GM18507 (cell line): ENCODE data around the gene CDON.

Experiments used
- DNase-seq: peaks from one replicate; pipeline ENCODE4 v3.0.0; 2011; ENCODE audit warnings: low read depth; ENCODE audit not compliant: insufficient read length; ENCODE audit errors: extremely low spot score
- FAIRE-seq: peaks from 2 replicates; lab custom pipeline; 2011; peaks lifted over from hg19 to GRCh38; lab: Jason Lieb, UNC

CDON gene

DNA sequence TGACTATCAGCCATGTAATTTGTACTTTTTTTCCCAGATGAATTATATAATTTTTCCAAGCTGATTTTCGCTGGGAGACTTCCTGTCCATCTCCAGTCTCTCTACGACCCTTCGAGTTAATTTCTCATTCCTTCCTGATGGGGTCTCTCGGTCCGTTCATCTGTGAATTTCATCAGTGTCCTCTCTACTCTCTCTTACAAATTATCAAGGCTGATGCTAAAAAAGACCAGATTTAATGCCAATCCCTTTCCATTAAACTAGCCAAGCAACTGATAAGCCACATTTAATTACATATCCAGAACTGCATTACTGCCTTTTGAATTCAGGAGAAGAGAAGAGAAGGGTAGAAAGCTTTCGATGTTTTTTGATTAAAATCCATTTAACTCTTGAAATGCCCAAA is 91.0 kb downstream of the CDON start:
- no peak for FAIRE-seq

DNA sequence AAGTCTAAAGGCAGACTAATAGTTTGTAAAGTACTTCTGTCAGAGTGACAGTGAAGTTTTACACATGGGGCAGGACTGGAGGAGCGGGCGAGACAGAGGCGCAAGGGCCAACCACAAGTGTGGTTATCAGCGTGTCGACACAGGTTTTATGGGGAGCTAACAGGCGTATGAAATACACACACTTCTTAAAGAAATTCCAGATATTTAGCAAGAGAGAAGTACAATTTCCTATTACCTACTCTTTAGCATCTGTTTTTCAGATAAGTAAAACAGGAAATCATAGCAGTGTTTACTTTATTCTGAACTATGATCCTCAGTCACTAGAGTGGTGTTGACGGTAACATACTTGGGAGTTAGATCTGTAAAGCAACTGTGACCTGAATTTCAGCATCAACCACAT is 94.3 kb downstream of the CDON start:
- FAIRE-seq, result no peak
- no peak for DNase-seq

More for the DNA sequence above, 91.0 kb downstream of the CDON start:
- DNase-seq, result no peak

DNA sequence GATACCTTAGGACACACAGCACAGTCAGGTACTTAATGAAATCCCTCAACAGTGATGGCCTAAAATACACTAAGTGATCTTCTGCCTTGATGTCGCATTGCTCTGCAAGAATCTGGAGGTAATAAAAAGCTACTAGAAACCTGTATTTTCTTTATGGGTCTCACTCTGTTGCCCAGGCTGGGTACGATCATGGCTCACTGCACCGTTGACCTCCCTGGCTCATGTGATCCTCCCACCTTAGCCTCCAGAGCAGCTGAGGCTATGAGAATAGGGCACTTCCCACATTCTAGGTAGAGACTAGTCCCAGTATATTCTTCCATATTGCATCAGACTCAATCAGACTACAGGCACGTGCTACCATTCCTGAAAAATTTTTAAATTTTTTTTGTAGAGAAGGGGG is 95.2 kb downstream of the CDON start:
- FAIRE-seq, result no peak
- no peak for DNase-seq

DNA sequence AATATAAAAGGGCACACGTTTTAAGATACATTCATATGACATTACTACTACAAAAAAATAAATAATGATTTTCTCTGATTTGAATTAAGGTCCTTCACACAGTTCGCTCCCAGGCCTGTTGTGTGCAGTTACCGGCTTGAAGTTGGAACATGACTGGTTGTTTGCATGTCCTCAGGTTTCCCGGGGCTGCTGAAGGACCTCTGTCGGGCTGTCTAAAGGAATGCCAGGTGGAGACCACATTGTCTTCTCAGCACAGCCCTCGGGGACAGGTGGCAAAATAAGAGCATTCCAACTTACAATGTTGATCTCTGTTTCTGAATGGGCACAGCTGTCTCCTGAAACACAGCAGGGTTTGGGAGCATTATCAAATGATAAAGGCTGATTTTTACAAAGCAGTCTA is 101.9 kb downstream of the CDON start:
- no peak for FAIRE-seq
- no peak for DNase-seq

DNA sequence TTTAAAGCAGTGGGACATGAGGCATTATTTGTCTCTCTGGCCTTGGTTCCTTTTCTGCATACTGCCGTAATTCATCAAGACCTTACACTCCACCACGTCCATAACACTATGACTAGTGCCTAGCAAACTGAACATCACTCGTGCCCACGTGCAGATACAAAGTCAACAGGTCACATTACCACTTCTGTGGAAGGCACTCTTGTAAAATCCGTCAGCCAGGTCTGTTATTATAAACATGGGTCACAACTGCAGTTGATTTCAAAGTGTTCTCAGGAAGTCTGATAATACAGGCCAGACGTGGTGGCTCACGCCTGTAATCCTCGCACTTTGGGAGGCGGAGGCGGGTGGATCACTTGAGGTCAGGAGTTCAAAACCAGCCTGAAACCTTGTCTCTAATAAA is 102.7 kb downstream of the CDON start:
- FAIRE-seq (no peak), DNase-seq (no peak)

DNA sequence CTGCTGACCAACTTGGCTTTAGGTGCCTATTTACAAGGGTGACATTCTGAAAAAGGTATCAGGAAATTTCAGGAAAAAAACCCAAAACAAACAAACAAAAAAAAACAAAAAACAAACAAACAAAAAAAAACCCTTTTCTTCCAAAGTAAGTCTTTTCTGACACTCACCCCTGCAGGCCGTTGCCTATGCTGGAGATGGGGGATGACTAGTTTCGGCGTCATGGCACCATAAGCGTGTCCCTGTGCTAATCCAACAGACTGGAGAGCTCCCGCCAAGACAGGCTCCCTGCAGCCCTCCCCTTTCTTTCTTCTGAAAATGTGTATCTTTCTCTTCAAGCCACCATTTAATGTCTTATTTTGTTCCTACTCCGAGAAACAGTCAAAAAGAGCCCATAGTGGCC is 103.2 kb downstream of the CDON start:
- FAIRE-seq (no peak), DNase-seq (no peak)

DNA sequence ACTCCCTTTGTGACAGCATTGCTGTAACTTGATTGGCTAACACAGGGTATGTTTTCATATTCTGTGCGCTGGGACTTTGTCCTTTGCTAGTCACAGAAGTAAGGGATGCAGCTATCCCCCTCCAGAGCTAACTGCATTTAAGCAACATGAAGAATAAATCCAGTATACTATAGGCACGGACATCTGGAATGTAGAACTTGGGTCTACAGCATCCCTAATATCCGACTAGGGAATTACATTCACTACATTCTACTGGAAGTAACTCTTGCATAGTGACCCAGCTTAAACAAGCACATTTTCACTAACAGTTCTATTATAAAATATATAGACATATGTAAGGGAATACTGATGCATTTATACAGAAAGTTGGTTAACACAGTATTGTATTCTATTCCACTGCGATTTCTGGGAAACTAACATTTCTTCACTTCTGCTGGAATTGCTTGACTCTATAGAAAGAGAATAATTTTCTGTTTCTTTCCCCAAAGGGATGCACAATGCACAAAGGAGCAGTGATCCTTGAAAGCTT is 103.7 kb downstream of the CDON start:
- DNase-seq, result no peak
- FAIRE-seq, result no peak

DNA sequence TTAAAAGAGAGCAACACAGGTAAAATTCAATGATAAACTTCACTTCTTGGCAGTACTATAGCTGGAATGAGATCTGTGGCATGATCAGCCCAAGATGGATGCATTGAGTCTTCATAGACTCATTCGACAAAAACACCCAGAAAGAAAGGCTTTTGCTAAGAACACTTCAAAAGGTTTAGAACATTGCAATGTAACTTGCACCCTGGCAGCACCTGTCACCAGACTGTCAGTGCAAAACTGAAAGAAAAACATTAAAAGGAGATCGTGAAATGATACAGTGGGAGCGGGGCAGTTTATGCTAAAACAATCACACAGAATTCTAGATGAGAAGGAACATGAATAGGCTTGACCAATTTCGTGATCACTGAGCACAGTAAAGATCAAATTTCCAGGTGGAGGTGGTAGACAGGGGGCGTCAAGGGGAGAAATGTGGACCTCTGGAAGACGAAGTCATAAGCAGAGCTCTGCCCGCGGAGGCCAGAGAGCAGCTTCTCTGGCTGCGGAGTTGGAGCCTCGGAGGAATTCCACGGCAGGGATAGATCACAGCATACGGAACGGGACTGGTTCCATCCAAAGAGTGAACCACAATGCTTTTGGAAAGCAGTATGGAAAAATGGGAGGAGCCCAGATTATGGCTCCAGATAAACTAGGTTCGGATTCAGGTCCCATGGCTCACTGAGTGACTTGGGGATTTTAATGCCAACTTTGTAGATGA is 104.9 kb downstream of the CDON start:
- no peak for DNase-seq
- no peak for FAIRE-seq

DNA sequence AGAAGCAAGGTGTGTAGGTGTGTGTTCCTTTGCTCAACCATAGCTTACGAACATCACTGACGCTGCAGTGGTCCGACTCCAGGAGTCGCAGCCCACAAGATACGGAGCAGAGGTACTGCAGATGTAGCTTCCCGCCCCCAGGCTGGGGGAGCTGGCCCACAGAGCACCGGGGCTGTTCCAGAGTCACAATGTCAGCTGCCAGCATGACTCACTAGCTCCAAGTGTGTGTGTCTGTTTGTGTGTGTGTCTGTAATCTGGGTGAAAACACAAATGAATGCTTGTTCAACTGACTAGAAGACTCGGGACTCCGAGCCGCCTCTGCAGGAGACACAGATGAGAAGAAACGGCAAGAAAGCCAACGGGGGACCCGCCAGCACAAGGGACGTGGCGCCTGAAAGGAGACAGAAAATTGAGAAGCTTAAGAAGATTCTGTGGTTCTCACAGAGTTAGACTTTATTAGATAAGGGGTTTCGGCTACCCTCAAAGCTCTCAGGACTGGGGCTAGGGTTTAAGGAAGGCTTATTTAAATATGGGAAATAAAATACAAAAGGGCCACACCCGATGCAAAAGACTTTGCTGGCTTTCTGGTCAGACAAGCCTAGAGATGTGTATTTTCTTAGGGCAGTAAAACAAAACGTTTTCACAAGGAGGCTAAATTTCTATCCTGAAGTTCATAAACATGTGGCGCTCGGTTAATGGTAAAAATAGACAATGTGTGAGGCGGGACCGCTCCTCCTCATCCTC is 106.1 kb downstream of the CDON start:
- no peak for DNase-seq
- FAIRE-seq, result no peak

DNA sequence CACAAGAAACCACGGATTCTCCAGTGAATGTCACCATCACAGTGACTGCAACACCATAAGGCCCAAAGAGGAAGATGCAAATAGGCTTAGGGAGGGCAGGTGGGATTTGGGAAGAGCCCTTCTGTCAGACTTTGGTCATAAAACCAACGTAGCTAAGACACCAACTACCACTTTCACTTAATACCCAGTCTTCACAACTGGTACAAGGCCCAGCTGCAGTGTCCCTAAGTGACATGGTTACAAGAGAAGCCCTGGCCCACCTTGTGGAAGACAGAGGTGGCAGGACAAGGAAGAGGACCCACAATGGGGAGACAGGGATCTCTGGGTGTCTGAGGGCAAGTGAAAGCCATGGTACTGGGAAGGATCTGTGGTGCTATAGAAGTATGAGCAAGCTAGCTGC is 106.8 kb downstream of the CDON start:
- no peak for DNase-seq
- FAIRE-seq, result no peak

DNA sequence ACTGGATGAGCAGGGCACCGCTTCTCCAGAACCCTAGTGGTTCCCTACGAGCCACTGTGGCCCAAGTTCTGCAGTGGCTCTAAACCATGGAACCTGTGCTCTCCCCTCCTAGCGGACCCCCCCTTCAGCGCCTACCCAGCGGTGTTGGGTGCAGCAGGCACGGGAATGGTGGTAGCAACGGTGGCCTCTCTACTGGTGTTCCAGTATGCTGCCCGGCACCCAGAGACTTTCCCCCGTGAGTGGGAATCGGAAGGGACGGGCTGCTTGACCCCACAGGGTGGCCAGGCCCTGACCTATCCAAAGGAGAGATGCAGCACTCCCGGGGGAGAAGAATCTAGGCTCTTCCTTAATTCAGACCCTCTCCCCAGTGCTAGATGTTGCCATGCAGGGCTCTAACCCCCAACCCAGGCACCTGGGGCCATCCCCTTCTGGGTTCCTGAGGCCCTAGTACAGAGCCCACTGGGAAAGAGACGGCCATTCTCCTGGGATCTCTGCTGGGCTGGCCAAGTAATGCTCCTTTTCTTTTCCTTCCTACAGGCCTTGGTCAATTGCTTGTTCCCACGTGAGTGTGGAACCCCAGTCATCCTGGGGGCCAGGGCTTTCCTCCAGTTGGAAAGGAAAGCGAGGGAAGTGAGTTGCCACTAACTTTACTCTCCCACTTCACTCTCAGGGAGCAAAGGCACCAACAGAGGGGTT is 107.6 kb downstream of the CDON start:
- FAIRE-seq (no peak), DNase-seq (no peak)

DNA sequence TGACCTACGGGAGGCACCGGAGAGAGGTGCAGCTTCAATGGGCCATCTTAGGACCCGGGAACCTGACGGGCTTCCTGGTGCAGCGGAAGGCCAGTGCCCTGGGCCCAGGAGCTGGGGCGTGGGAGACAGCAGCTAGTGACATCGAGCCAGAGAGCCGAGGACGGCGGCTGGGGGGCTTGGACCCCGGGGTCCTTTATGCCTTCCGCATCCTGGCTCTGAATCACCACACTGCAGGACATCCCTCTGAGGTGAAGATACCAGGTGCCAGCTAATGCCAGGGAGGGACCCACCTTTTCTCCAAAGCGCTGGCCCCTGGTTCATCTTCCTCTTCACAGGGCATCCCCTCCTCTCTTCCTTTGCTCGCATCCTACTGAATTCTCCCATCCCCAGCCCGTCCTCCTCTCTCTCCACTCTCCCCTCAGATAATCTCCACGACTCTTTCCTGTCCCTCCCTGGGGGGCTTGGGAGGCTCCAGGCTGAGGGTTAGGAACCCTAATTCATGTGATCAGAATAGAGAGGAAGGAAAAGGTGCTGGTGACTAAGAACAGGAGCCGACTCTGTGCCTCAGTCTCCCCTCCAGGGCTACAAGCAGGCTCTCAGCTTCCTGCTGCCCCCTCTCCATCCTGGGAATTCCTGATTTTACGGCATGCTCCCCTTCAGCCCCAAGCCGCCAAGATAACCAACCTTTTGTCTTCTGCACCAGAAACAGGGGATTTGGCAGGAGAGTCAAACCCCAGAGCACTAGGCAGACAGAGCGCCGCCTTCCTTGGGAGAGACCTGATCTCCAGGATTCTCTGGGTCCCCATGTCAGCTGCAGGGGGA is 108.3 kb downstream of the CDON start:
- no peak for FAIRE-seq
- DNase-seq, result no peak

DNA sequence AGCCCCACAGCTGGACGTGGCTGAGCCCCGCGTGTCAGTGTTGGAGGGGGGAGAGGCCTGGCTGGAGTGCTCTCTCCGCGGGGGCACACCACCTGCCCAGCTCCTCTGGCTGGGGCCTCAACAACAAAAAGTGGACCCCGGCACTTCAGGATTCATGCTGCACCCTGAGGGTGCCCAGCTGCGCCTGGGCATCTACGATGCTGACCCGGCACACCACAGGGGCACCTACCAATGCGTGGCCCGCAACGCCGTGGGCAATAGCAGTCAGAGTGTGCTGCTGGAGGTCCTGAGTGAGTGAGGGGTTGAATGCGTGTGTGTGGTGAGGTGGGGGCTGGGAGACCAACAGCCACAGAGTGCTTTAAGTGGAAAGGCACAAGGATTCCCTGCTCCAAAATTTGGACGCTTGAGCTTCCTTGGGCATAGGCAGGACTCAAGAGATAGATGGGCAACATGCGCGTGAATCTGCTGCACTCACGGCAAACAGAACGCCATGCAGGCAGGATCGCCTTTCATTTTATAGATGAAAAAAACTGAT is 109.2 kb downstream of the CDON start:
- no peak for FAIRE-seq
- DNase-seq, result no peak

DNA sequence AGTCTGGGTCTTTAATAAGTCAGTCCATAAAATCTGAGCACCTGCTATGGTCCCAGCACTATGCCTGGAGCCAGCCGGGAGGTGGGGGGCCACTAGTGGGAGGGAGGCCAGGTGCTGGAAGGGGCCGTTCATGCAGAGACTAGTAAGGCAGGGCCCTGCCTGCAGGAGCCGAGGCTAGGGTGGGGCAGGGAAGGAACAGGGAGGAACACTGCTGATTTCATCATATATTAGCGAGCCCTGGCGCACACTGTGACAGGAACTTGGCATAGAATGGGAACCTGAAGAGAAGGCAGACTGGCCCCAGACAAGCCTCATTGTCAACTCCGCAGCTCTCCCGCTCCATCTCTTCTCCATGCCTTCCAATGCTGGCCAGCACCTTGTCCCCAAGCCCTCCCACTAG is 109.7 kb downstream of the CDON start:
- DNase-seq (no peak), FAIRE-seq (no peak)

DNA sequence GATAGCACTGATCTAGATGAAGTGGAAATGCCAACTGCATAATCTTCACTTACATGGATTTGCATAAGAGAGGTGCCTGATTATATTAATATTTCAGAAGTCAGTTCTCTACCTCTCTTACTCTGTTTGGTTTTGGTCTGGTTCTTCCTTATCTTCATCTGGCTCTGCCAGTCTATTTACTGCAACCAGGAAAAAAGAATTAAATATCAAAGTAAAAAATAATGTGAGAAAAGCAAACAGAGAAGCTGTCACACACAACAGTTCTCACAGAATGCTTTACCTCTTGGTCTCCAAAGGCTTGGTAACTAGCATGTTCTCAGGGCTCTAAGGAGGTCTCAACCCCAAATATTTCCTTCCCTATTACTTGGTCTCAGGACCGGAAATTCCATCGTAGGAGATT is 110.1 kb downstream of the CDON start:
- DNase-seq (no peak), FAIRE-seq (no peak)

DNA sequence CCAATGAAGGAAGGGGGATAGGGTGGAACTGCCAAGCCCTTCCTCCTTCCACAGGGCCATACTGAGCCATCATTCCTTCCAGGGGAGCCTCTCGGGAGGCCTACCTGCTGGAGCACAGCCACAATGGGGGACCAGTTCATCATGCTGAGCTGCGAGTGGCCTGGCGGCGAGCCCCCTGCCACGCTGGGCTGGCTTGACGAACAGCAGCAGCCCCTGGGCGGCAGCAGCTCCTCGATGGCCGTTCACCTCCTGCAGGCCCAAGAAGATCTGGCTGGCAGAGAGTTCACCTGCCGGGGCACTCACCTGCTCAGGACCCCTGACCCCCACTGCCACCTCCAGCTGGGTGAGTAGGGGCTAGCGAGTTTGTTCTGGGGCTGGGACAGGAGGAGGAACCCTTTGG is 110.9 kb downstream of the CDON start:
- DNase-seq, result no peak
- no peak for FAIRE-seq

DNA sequence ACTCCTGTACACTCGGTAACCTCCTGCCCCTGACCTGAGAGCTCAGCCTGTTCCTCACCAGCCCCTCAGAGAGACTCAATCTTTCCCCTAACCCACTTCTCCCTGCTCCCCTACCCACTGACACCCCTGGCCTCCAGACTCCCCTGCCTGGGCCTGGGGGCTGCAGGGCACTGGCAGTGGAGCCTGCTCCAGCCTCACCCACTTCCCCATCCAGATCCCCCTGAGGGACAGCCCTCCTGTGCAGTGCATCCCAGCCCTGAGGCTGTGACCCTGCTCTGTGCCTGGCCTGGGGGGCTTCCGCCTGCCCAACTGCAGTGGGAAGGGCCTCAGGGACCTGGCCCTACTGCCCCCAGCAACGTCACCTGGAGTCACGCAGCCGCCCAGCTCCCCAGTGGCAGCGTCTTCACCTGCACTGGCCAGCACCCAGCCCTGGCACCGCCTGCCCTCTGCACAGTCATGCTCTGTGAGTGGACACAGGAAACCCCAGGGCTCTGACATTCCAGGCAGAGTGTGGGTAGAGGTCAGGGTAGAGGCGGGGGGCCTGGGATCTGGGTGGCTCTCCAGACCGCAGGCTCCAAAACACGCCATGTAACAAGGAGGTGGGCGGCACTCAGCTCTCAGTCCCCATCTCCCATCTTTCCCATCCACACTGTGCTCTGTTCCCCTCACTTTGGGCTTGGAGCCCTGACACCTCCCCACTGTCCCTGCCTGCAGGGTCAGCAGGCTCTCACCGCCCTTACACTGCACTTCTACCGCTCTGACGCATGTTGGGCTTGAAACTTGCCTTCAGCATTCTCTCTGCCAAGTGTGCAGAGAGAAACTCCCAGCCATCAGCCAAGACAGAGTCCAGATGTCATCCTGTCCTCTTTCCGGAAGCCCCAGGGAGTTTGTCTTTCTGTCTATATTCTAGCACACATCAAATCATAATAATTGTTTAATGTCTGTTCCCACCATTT is 111.7 kb downstream of the CDON start:
- DNase-seq (no peak), FAIRE-seq (no peak)

DNA sequence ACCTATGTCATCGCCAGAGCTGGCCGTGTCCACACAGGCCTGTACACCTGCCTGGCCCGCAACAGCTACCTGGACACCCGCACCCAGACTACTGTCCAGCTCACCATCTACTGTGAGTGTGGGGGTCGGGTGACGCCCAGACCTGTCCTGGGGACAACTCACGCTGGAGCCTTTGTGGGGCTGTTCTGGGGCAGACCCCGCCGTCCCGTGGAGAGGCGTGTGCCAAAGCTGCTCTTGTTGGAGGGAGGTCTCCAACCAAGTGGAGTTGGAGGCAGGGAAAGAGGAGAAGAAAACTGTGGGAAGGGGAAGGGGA is 112.5 kb downstream of the CDON start:
- DNase-seq (no peak), FAIRE-seq (no peak)
